ENCODE data around the gene NKX3-2. TPM values are rescaled to one million over a fixed set of nuclear protein-coding genes. Genes with fewer than 3 reads are reported as not detected.

The NKX3-2 gene
- total and polyA plus RNA-seq, 2 of the 8 experiments (the other 6 are each of a cell fraction or from before 2014, with no cell fraction given) = 0.13 TPM; not detected in 1

DNA sequence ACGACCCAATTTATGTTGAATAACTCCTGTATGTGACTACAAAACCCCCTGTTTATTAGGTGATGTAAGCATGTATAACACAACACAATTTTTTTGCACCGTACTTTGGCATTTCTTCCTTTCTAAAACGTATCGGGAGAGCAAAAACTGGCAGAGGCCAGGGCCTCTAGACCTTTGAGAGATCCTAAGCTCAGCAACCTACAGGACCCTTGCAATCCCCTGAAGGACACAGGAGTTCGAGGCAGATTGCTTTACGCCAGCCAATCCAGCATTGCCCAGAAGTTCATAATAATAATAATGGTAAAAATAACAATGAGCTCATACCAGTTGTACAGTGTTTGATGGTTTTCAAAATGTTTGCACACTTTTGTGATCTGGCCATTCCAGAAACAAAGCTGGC, 7.7 kb downstream of the NKX3-2 start (continued):
- no peak for TF ChIP-seq CTBP2 (IDR thresholded peaks at IDR 0.05; ENCODE audit: borderline replicate concordance, insufficient read depth, insufficient read length, low read length)
- no peak for TF ChIP-seq ZNF274 (IDR thresholded peaks at IDR 0.05; ENCODE audit: borderline replicate concordance, extremely low read depth, low read length)
- TF ChIP-seq BACH1 (IDR thresholded peaks at IDR 0.05; ENCODE audit: low read length) = no peak
- TF ChIP-seq SRF (IDR thresholded peaks at IDR 0.05; ENCODE audit: low read depth, low read length) = no peak
- TF ChIP-seq SIN3A (conservative IDR thresholded peaks at IDR 0.05 in 1 of 2, IDR thresholded peaks at IDR 0.05 in 1 of 2; ENCODE audit: low read depth in 1 of 2, low read length in 2 of 2) = no peak
- TF ChIP-seq CEBPB (IDR thresholded peaks at IDR 0.05; ENCODE audit: low read depth, low read length) = no peak
- TF ChIP-seq POU5F1 (IDR thresholded peaks at IDR 0.05; ENCODE audit: low read depth, low read length) = no peak
- no peak for TF ChIP-seq RAD21 (IDR thresholded peaks at IDR 0.05 in 1 of 2, conservative IDR thresholded peaks at IDR 0.05 in 1 of 2; ENCODE audit: low read depth in 2 of 2, low read length in 2 of 2)
- TF ChIP-seq CBX8 (IDR thresholded peaks at IDR 0.05; ENCODE audit: borderline replicate concordance, low read depth, low read length) = no peak; the same call in 1 of the 2 replicates

All from H1 (cell line).